ENCODE data around the gene CCDC82.

DNA sequence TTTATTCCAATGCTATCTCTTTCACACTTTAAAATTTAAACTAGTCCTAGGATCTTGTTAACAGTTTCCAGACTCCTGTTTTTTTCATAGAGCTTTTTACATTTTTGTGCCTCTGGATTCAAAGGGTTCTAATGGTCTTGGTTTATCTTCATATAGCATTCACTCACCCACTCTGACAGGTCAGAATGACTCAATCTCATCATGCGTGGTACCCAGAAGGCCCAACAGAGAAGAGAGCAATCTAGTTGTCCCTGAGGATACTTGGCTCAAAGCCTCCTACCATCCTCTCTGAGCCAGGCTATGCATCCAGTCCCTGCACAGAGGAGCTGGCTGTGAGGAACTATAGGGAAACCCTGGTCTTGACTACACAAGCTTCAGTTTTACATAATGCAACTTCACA, 74.2 kb downstream of the CCDC82 start:
- no peak for TF ChIP-seq POLR2A (IDR thresholded peaks at IDR 0.05)
- TF ChIP-seq, protein P1, sequence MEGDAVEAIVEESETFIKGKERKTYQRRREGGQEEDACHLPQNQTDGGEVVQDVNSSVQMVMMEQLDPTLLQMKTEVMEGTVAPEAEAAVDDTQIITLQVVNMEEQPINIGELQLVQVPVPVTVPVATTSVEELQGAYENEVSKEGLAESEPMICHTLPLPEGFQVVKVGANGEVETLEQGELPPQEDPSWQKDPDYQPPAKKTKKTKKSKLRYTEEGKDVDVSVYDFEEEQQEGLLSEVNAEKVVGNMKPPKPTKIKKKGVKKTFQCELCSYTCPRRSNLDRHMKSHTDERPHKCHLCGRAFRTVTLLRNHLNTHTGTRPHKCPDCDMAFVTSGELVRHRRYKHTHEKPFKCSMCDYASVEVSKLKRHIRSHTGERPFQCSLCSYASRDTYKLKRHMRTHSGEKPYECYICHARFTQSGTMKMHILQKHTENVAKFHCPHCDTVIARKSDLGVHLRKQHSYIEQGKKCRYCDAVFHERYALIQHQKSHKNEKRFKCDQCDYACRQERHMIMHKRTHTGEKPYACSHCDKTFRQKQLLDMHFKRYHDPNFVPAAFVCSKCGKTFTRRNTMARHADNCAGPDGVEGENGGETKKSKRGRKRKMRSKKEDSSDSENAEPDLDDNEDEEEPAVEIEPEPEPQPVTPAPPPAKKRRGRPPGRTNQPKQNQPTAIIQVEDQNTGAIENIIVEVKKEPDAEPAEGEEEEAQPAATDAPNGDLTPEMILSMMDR (IDR thresholded peaks at IDR 0.05), result no peak

All from uterus (tissue), 2 donors.